HL-60 (cell line): ENCODE data around the gene RP2.

Source experiments
- DNase-seq, 2 experiments: peaks; one replicate each; pipeline ENCODE4 v3.0.0-alpha.2; 2010 to 2020; ENCODE audit warnings: low read depth in 1 of 2, low spot score in 1 of 2
- H3K27ac ChIP-seq: fragments of 250-450 bp; sonication (Bioruptor Pico); replicated peaks from 2 replicates; pipeline ENCODE4 v1.5.1; 2020; ENCODE audit warnings: mild to moderate bottlenecking, moderate library complexity
- H3K27me3 ChIP-seq: fragments of 250-450 bp; sonication (Bioruptor Pico); 2 replicates; pipeline ENCODE4 v1.5.1; 2021; ENCODE audit warnings: mild to moderate bottlenecking, moderate library complexity; ENCODE audit not compliant: insufficient read depth, poor library complexity, severe bottlenecking
- H3K4me3 ChIP-seq: replicated peaks from 2 replicates; pipeline ENCODE4 v1.5.1; 2011; ENCODE audit warnings: mild to moderate bottlenecking, control low read depth, low read length; ENCODE audit not compliant: insufficient read depth
- CTCF ChIP-seq: IDR thresholded peaks from one replicate; pipeline ENCODE4 v1.5.1; 2011; ENCODE audit warnings: low read length, control low read depth, inconsistent platforms; ENCODE audit not compliant: insufficient read depth
- GABPA ChIP-seq: IDR thresholded peaks from 2 replicates; pipeline ENCODE4 v1.6.1; 2012; ENCODE audit warnings: low read depth
- POLR2AphosphoS5 ChIP-seq: IDR thresholded peaks from 2 replicates; pipeline ENCODE4 v1.6.1; 2012; ENCODE audit warnings: low read depth
- REST ChIP-seq: IDR thresholded peaks from 2 replicates; pipeline ENCODE4 v1.6.1; 2012; ENCODE audit warnings: low read depth; ENCODE audit not compliant: insufficient replicate concordance
- SPI1 ChIP-seq: IDR thresholded peaks from 2 replicates; pipeline ENCODE4 v1.6.1; 2012; ENCODE audit warnings: low read depth, mild to moderate bottlenecking, borderline replicate concordance

The RP2 gene

GRCh38 chrX:46803140-46803539 lies 33.7 kb upstream of the RP2 start:
- no peak overlapping the region for H3K27ac ChIP-seq
- no peak for TF ChIP-seq SPI1
- TF ChIP-seq POLR2AphosphoS5: no peak
- no peak for TF ChIP-seq CTCF
- no peak for TF ChIP-seq REST
- TF ChIP-seq GABPA: no peak
- peak in 1 of 2 experiments; percentile 9 for DNase-seq
- no peak overlapping the region for H3K4me3 ChIP-seq
- H3K27me3 ChIP-seq: no peaks in the 10 kb centered on the region

- DNase-seq: no peak
- no peak for TF ChIP-seq SPI1
- no peak for TF ChIP-seq POLR2AphosphoS5
- no peak for TF ChIP-seq REST
- no peak for TF ChIP-seq GABPA
- no peak for TF ChIP-seq CTCF
- Histone ChIP-seq H3K27me3 (no peaks in the 10 kb centered on the region), H3K27ac (no peak overlapping the region), H3K4me3 (no peak overlapping the region)
Observed at GRCh38 chrX:46805270-46805669, 31.6 kb upstream of the RP2 start.

- DNase-seq: no peak
- no peak overlapping the region for H3K4me3 ChIP-seq
Observed at GRCh38 chrX:46811121-46811520, 25.7 kb upstream of the RP2 start.

More at GRCh38 chrX:46811121-46811520, 25.7 kb upstream of the RP2 start:
- no peaks in the 10 kb centered on the region for H3K27me3 ChIP-seq
- no peak overlapping the region for H3K27ac ChIP-seq
- TF ChIP-seq POLR2AphosphoS5 (no peak), CTCF (no peak), REST (no peak), SPI1 (no peak), GABPA (no peak)
